Pancreas (tissue), 10 donors: ENCODE measurements around the gene MACROD2. TPM values are rescaled to one million over a fixed set of nuclear protein-coding genes. Genes with fewer than 3 reads are reported as not detected.
A peak's percentile ranks its signal among the peaks of the same experiment; 100 is the strongest.

Experiments
- ATAC-seq, 4 donors: fragments of 200-7000 bp; cut with Tn5 transposase; one replicate each; pipeline versions ENCODE4 v1.8.0 to v1.9.1; 2020; ENCODE audit warnings: mild to moderate bottlenecking in 4 of 4, moderate library complexity in 4 of 4
- DNase-seq, 6 donors: peaks; one replicate each; pipeline ENCODE4 v3.0.0-alpha.2; 2020
- FAIRE-seq: peaks from 2 replicates; lab custom pipeline; 2012; peaks lifted over from hg19 to GRCh38; lab: Jason Lieb, UNC
- H3K27ac ChIP-seq, 4 donors: fragments of 200-600 bp; sonication (generic); 1 replicate in 3 of 4; 2 replicates in 1 of 4; pipeline versions ENCODE4 v1.5.0 to v1.8.0; 2020
- H3K27me3 ChIP-seq, 4 donors: fragments of 200-600 bp; one replicate each; pipeline ENCODE4 v1.8.0; 2021
- H3K36me3 ChIP-seq, 3 donors: fragments of 200-600 bp; sonication (generic) in 1 of 3; one replicate each; pipeline versions ENCODE4 v1.5.0 to v1.8.0; 2020 to 2021
- H3K4me1 ChIP-seq, 3 donors: fragments of 200-600 bp; one replicate each; pipeline ENCODE4 v1.8.0; 2021
- H3K4me3 ChIP-seq, 4 donors: fragments of 200-600 bp; sonication (generic) in 2 of 4; one replicate each; pipeline versions ENCODE4 v1.5.0 to v1.8.0; 2020 to 2021
- H3K9me3 ChIP-seq, 4 donors: fragments of 200-600 bp; one replicate each; pipeline ENCODE4 v1.8.0; 2021
- CTCF ChIP-seq, 4 donors: fragments of 200-600 bp; sonication (generic) in 3 of 4; IDR thresholded peaks; one replicate each; pipeline versions ENCODE4 v1.5.0 to v1.8.0; 2021; ENCODE audit warnings: antibody characterized with exemption in 4 of 4
- WGBS, 2 donors: extraction: QIAGEN DNeasy Blood & Tissue Kit; methylation state at CpG; one replicate each; pipeline ENCODE4 v1.1.7; 2013; 5-methylcytosine and 5-hydroxymethylcytosine counted together
- intact Hi-C, 3 donors: fragments of 100-400 bp; cut with DNase I; formaldehyde crosslinking; loops; one replicate each; pipeline versions ENCODE4 v1.11.1 to v1.14.2; 2022
- polyA plus RNA-seq, 2 donors: library from polyadenylated mRNA; stranded (reverse); fragments of 200-250 nt; gene quantifications; one replicate each; pipeline ENCODE4 v1.2.3, GENCODE V29; 2013
- total RNA-seq, 6 donors: library from RNA; stranded (reverse); fragmentation: NEBNext Ultra II Directional in 4 of 6; extraction: Animal tissue kit (Norgen Biotek cat#: 25700) in 4 of 6; gene quantifications; one replicate each; pipeline versions ENCODE4 v1.2.1 to v1.2.4, GENCODE V29; 2021 to 2023
- donor health status: healthy with polysubstance abuse.
- donor health status: DM: no; HTN: no; CAD: no; lungs with moderate emphysema.
- donor health status: DM: no; HTN: no; CAD: no.
- donor health status: control.
- donor health status: control.
- donor health status: Bipolar disorder and iron deficiency.
- donor health status: DM: yes; HTN: yes; CAD: no.
- donor health status: DM: no; HTN: no; CAD: no.
- donor health status: DM: no; HTN: no; CAD: no.
- donor health status: DM: yes; HTN: yes; CAD: no.

MACROD2 gene
- total and polyA plus RNA-seq, 8 donors: 1.7 to 4.9 (median 2.7) TPM

DNA sequence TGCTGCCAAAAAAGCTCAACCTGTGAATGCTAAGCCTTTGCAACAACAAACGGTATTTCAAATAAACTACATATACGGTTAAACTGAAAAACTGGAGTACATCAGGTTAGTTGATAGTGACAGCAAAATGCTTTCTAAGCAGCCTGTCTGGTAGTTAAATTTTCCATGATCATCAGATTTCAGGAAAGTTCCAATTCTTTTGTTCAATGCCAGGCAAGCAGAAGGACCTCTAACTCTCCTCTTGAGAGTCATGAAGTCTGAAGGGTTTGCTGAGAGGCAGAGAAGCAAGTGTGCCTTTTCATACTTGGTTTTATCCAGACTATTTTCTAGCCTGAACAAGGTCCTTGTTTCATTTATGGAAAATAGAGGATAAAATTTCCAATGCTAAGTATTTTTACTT lies 337.6 kb downstream of the MACROD2 start:
- ATAC-seq (no peak), FAIRE-seq (no peak), DNase-seq (no peak)
- no peak for TF ChIP-seq CTCF (IDR thresholded peaks at IDR 0.05)
- 84 to 92% methylated on average over 2 of the region's 2 CpGs for WGBS, 2 donors
- H3K4me1 ChIP-seq: no peaks in the 10 kb centered on the region
- intact Hi-C loops: no loop called here
- no peaks in the 10 kb centered on the region for H3K36me3 ChIP-seq
- no peak overlapping the region for H3K27ac ChIP-seq
- H3K9me3 ChIP-seq: no peaks in the 10 kb centered on the region
- H3K27me3 ChIP-seq: no peaks in the 10 kb centered on the region
- no peak overlapping the region for H3K4me3 ChIP-seq

DNA sequence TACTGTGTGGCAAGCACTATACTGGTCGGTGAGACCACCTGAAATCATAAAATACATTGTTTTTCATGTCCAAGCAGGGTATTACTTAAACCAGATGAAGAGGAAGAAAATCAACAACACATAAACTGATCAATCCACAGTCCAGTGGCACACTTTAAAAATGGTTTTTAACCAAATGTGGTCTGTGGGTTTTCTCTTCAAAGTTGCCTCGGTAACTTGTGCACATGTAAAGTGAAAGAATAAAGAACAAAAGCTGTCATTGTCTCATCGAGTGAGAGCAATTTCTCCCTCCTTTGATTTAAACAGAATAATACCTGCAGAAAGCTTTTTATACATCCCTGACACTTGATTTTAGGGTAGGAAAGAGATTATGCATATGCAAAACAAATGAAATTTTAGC lies 338.4 kb downstream of the MACROD2 start:
- ATAC-seq (no peak), FAIRE-seq (no peak), DNase-seq (no peak)
- Histone ChIP-seq H3K4me1 (no peaks in the 10 kb centered on the region), H3K36me3 (no peaks in the 10 kb centered on the region), H3K9me3 (no peaks in the 10 kb centered on the region), H3K4me3 (no peak overlapping the region), H3K27me3 (no peaks in the 10 kb centered on the region), H3K27ac (no peak overlapping the region)
- WGBS, 2 donors: 52 to 53% methylated on average over 3 of the region's 3 CpGs
- intact Hi-C loops: no loop called here
- TF ChIP-seq CTCF (IDR thresholded peaks at IDR 0.05): no peak

DNA sequence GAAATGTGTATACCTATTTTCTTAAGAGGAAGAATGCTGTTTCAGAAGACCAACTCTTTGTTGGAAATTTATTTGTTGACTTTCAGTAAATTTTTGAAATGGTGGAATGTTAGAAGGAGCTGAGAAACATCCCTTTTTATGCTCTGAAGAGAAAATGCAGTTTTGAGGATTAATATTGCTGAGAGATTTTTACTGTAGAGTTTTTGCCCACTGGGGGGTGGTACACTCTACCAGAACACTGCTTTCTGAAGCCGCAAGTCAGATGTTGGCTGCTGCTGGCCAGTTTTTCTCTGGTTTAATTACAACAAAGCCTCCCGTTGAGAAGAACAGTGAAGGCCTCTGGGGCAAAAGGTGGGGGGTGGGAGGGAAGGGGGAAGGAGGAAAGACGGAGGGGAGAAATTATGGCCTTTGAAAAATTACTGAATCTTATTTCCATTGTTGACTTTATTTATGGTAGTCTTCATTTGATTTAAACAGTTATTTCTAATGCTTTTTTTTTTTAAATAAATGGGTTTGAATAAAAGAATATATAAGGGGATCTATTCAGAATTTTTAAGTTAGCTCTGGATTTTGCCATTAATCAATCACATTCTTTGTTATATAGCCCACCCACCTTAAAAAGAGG lies 339.1 kb downstream of the MACROD2 start:
- intact Hi-C loops: no loop called here
- Histone ChIP-seq H3K27me3 (no peaks in the 10 kb centered on the region), H3K4me3 (peak overlapping the region in 1 of 4 donors; percentile 47), H3K9me3 (no peaks in the 10 kb centered on the region), H3K36me3 (no peaks in the 10 kb centered on the region), H3K4me1 (no peaks in the 10 kb centered on the region), H3K27ac (no peak overlapping the region)
- DNase-seq: peak in 3 of 6 donors; percentile 13 to 42 (median 40)
- ATAC-seq: peak in 3 of 4 donors; percentile 46 to 57 (median 49)
- WGBS, 2 donors: 12 to 20% methylated on average over 3 of the region's 3 CpGs
- peak in 1 of 4 donors; percentile 22 for TF ChIP-seq CTCF (IDR thresholded peaks at IDR 0.05)
- no peak for FAIRE-seq

GRCh38 chr20:14335052-14335451 lies 339.7 kb downstream of the MACROD2 start:
- no peak for TF ChIP-seq CTCF (IDR thresholded peaks at IDR 0.05)
- FAIRE-seq (no peak), DNase-seq (no peak), ATAC-seq (no peak)
- H3K9me3 ChIP-seq: no peaks in the 10 kb centered on the region
- H3K4me1 ChIP-seq: no peaks in the 10 kb centered on the region
- intact Hi-C loops: no loop called here
- no peaks in the 10 kb centered on the region for H3K27me3 ChIP-seq
- H3K36me3 ChIP-seq: no peaks in the 10 kb centered on the region
- peak overlapping the region in 1 of 4 donors; percentile 47 for H3K4me3 ChIP-seq
- no peak overlapping the region for H3K27ac ChIP-seq

DNA sequence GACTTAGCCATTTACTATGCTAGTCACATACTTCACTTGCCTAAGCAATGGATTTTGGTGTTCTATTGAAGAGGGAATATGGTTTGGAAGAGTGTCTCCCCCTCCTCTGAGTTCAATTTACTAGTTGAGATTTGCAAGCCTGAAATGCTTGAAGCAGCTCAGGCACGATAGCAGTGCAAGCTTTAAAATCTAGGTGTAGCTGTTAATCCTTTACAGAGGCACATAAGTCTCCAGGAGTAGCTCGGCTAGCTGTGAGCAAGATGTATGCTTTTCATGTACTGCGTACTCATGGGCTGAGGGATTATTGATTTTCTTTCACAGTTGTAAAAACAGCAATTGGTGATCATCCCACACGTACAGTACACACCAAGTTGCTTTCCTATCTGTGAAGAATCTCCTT lies 341.4 kb downstream of the MACROD2 start:
- no peaks in the 10 kb centered on the region for H3K36me3 ChIP-seq
- DNase-seq (peak in 1 of 6 donors; percentile 14), FAIRE-seq (no peak), ATAC-seq (peak; percentile 50 to 70 (median 64))
- H3K27me3 ChIP-seq: no peaks in the 10 kb centered on the region
- 8 to 9% methylated on average over 4 of the region's 4 CpGs for WGBS, 2 donors
- peak overlapping the region in 2 of 4 donors; percentile 63 to 78 for H3K27ac ChIP-seq
- no peaks in the 10 kb centered on the region for H3K9me3 ChIP-seq
- intact Hi-C loops: no loop called here
- peak overlapping the region; percentile 1 to 47 (median 28) for H3K4me3 ChIP-seq
- no peak for TF ChIP-seq CTCF (IDR thresholded peaks at IDR 0.05)
- H3K4me1 ChIP-seq: no peaks in the 10 kb centered on the region
